LHCN-M2 (cell line): Measurements from ENCODE around the gene ELAC2. TPM values are rescaled to one million over a fixed set of nuclear protein-coding genes. Genes with fewer than 3 reads are reported as not detected.

Experiments
- DNase-seq: peaks from one replicate; pipeline ENCODE4 v3.0.0-alpha.2; 2012; ENCODE audit warnings: low read depth
- polyA plus RNA-seq: library from polyadenylated mRNA; unstranded; fragments of >200 nt; gene quantifications from one replicate; pipeline ENCODE4 v1.2.1, GENCODE V29; 2012; ENCODE audit warnings: missing spikeins
- total RNA-seq: library from RNA; depleted of rRNA; stranded (reverse); fragments of >200 nt; gene quantifications from 2 replicates; pipeline ENCODE4 v1.2.3, GENCODE V29; 2014; rRNA removed

The ELAC2 gene, protein sequence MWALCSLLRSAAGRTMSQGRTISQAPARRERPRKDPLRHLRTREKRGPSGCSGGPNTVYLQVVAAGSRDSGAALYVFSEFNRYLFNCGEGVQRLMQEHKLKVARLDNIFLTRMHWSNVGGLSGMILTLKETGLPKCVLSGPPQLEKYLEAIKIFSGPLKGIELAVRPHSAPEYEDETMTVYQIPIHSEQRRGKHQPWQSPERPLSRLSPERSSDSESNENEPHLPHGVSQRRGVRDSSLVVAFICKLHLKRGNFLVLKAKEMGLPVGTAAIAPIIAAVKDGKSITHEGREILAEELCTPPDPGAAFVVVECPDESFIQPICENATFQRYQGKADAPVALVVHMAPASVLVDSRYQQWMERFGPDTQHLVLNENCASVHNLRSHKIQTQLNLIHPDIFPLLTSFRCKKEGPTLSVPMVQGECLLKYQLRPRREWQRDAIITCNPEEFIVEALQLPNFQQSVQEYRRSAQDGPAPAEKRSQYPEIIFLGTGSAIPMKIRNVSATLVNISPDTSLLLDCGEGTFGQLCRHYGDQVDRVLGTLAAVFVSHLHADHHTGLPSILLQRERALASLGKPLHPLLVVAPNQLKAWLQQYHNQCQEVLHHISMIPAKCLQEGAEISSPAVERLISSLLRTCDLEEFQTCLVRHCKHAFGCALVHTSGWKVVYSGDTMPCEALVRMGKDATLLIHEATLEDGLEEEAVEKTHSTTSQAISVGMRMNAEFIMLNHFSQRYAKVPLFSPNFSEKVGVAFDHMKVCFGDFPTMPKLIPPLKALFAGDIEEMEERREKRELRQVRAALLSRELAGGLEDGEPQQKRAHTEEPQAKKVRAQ
- 82.1 and 82.8 TPM in 2 replicates for total RNA-seq
- polyA plus RNA-seq, result 47.3 TPM

DNA sequence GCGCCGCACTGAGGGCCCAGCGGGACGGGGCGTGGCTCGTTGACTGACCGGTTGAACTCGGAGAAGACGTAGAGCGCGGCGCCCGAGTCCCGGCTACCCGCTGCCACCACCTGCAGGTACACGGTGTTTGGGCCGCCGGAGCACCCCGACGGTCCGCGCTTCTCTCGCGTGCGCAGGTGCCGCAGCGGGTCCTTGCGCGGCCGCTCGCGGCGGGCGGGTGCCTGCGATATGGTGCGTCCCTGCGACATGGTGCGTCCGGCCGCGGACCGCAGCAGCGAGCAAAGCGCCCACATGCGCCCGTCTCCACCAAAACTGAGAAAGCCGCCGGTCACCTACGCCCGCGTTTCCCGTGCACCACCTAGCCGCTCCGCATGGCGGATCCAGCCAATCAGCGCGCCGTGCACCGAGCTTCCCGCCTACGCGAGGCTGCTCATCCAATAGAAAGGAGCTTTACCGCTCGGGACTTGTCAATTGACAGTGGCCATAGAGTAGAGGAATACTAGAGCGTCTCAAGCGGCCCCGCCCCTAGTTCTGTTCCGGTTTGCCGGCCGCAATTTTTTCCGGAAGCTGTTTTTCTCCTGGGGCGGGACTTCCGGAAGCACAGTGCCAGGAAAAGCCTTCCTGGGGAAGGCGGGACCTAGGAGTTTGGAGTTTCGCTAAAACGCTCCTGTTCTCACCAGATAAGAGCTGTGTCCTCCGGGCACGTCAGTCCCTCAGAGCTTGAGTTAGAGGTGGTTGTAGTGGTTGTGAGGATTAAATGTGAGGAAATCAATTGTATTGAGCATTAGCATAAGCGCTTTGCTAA, at the start of gene ELAC2:
ELAC2 (minus strand) TSS at position 373 of the 805 bp plus-strand sequence; CDS start at position 293, 80 bp downstream.
- DNase-seq, result peak; percentile 98

DNA sequence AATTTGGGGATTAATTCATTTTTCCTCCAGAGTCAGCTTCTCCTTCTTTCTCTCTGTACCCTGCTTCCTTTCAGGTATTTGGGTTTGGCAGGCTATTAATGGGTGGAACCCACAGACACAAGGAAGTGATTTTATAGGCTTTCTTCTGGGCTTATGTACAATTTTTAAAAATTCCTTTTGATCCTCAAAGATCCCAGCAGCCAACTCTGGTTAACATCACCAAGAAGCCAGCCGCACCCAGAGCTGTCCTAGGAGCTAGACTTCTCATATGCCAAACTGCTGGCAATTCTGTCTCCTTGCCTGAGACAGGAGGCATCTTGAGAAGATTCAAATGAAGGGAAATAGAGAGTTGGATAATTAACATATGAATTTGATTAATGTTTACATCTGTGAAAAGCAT, 47.2 kb upstream of the ELAC2 start:
- no peak for DNase-seq

DNA sequence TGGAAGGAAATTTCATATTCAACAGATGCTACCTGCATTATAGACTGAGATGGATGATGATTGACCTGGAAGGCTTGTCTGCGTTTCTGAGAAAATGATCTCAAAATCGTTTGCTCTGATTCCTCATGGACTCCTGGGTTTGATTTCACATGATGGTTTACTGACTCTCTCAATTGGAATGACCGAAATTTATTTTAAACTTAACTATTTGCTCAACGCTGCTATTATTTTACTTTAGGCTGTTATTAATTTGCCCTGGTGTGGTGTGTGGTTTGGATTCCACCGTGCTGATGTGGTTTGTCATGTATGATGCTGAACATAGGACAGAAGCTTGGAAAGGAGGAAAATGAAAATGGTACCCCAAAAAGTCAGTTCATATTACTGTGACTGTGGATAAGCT, 37.3 kb upstream of the ELAC2 start:
- DNase-seq, result no peak

DNA sequence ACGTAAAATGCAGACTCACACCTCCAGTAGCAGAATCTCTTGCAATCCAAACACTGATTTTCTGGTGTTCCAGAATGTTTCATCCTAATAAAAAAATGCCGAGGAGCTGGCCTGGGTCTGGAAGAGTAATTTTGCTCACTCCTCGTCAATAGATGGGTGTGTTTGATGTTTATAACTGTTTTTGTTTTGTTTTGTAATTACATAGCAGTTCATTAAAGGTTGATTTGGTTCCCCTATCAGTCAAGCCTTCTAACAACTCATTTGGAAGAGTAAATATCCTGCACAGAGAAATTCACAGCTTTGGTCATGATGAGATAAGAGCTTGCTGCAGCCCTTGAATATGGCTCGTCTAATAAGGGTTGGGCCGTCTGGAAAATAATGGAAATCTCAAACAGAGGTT, 36.8 kb upstream of the ELAC2 start:
- no peak for DNase-seq

DNA sequence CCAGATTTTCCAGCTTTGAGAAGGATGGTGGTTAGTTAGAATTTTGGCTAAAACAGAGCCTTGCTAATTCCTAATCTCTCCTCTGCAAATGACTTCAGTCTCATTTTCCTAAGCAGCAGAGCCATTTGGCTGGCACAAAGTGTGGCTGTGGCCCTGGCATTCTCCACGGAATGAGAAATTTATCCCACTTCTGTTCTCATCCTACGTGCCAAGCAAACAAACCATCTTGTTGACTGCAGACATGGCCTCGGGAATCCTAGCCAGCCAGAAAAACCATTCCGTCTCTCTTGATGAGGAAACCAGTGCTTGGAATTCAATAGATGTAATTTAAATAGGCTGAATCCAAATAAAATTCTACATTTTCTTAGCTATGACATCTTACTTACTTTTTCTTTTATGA, 34.1 kb upstream of the ELAC2 start:
- no peak for DNase-seq

DNA sequence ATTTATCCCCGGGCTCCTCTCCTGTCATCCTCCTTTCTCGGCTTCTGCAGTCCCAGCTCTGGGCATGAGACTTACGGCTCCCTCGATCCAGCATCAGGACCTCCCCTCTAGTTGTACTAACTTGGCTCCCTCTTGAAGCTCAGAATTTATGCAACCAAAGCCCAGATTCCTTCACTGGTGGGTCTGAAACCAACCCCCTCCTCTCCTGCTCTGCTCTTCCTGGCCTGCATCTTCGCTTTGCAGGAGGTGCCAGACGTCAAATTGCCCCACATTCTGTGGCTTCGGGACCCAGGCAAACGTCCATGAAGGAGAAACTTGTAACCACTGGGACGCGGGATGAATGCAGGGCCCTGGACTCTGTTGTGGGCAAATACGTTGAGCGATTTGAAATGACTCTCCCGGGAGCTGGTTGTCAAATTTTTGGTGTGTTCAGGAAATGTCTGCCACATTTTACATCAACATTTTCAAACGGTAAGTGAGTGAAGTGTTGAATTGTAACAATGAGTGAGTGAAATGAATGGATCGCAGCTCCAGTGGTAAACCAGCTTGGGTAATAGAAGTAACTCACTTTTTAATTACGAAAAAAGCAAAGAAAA, 29.3 kb upstream of the ELAC2 start:
- DNase-seq, result no peak

DNA sequence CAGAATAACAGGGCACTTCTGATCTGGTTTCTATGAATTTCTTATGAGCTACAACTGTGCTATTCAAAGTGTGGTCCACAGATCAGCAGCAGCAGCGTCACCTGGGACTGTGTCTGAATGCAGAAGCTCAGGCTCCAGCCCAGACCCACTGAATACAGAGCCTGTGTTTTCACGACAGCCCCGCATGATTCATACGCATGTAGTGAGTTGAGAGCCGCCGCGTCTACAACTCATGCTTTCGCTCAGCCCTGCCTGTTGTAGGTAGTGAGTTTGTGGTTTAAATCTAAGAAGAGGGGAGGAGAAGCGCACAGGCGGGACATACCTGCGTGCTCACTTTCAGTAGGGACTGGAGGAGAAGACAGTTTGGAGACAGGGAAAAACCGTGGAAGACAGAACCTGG, 28.5 kb upstream of the ELAC2 start:
- DNase-seq, result no peak

DNA sequence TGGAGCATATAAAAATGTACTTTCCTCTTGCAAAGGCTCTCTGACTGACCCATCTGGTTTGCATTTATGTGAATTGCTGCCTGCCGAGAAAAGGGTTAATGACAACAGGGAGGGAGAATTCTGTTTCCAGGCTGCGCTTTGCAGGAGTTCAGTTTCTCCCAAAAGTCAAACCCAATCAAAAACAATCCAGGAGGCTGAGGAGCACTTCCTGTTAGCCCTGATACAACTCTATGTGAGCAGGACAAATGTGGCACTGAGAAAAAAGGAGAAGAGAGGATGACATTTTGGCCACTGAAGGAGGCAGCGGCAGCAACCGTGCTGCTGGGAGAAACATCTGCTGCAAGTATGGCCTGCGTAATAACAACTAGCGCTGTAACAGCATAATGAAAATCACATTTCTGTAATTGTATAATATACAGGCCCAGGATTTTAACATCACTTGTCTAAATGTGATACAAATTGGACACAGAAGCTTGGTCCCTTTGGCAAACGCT, 26.8 kb upstream of the ELAC2 start:
- no peak for DNase-seq

DNA sequence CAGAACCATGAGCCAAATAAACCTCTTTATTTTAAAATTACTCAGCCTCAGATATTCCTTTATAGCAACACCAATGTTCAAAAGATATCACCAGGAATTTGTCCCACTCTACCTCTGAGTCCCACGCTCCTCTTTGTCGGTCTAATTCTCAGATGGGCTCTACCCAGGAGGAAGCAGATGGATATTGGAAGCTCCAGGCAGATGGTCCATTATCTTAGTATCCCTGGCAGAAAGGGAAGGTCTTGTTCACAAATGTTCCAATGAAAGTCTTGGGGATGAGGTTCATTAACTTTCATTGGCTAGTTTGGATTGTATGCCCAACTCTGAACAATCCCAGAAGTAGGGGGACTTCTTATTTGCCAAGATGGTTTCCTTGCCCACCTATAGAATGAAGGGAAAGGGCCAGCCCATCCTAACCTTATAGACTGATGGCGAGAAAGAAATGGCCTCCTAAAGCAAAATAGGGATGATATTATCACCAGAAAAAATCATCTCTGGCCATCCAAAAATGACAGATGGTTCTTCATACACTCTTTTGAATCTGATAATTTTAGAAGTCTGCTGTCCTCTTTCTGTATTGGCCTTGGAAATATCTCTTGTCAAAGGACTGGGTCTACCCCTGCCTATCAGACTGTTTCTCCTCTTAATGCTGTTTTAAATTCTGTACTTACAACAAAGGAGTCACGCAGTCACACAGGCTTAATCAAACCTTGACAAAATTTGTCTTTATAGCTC, 21.3 kb upstream of the ELAC2 start:
- no peak for DNase-seq

DNA sequence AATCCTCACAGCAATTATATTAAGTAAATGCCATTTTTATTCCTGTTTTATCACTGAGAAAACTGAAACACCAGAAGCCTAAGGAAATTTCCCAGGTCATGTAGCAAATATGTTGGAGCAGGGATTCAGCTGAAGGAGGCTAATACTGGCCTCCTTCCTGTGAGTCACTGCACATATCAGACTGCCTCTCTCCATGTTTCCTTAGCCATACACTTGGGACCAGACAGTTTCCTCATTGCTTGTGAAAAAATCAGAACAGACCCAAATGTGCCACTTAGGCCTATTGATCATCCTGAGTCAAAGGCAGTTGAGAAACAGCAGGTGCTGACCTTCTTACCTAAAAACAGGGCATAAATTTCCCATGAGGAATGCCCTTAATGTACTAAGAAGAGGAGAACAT, 18.9 kb upstream of the ELAC2 start:
- DNase-seq, result no peak

DNA sequence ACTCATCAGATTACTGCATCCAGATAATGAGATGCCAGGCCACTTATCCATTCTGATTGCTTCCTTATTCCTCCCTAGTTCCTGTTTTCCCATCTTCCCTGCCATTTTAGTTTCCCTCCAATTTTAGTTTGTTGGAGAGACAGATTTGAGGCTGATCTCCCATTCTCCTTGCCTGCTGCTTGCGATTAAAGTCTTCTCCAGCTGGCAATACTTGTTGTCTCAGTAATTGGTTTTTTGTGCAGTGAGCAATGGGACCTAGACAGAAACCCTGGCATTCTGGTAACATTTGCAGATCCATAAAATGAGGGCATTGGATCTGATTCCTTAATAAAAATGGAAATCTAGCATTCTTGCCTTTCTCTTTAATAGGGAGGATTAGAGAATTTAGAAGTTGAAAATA, 17.6 kb upstream of the ELAC2 start:
- DNase-seq, result no peak

DNA sequence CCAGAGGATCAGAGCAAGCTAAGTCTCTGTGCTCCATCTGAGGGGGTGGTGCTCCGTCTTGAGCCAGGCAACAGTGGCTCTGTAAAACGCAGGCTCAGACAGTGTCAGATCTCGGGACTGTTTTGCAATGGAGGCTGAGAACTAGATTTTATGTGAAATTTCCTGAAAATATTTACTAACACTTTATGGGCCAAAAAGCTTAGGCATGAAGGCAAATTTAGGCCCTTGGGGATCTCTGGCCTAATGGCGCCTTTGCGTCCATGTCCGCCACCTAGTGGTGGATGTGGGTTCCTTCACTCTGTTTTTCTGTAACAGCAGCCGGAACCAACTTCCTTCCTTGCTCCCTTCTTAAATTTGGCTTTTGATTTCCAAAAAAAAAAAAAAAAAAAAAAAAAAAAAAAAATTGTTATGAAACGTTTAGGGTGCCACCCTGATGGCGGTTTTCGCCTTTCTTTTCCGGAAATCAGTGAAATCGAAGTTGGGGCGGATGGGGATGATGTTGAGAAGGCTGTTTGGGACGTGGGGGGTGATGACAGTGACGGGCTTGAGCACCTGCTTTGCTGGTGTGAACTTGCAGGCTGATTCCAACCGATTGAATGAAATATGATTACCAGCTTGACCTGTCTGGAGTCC, 14.0 kb upstream of the ELAC2 start:
- DNase-seq, result peak; percentile 53

DNA sequence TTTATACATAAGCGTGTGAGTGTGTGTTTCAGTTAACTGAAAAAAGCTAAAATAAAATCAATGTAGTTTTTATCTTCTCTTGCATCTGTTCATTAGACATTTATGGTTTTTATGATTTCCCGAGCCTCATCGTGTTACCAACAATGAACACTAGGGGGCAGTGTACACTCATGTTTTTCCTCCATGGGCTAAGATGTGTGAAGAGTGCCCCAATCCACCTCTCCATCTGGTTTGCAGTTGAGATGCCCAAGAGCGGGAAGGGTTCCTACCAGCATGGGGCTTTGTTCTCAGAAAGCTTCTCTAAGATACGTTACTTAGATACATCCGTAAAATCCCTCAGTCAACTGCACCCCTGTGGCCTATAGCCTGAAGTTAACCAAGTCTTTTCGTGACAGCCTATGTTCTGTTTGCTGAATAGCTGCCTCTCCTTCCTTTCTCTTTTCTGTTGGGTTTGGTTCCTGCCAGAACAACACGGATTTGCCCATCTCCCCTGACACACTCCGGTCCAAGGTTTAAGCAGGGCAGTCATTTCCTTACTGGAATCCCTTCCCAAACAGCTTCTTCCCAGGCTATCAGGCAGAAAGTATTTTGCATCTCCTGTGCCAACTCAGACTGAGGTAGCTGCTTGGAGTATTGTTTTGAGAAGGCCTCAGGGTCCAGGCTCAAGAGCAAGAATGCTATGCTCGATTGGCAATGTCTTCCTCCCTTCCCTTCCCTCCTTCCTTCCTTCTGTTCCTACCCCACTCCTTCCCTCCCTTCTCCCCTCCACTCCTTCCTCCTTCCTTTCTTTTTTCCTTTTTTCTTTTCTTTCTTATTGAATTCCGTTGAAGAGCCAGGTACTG, 12.9 kb upstream of the ELAC2 start:
- DNase-seq, result peak; percentile 57

DNA sequence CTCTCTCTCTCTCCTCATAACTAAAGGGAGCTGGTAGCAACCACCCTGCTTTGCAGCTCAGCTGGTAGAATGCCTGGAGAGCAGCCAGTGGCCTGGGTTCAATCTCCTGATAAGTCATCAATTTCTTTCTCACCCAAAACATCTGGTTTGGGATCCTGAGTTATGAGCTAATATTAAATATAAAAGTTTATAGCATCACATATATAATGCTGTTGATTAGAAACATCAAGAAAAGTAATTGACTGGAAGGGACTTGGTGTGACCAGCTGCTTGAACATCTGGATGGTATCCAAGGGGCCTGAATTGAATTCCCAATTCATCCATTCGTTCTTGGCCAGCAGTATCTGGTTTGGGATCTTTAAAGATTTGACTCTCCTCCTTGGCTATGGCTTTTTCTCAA, 12.2 kb upstream of the ELAC2 start:
- no peak for DNase-seq

DNA sequence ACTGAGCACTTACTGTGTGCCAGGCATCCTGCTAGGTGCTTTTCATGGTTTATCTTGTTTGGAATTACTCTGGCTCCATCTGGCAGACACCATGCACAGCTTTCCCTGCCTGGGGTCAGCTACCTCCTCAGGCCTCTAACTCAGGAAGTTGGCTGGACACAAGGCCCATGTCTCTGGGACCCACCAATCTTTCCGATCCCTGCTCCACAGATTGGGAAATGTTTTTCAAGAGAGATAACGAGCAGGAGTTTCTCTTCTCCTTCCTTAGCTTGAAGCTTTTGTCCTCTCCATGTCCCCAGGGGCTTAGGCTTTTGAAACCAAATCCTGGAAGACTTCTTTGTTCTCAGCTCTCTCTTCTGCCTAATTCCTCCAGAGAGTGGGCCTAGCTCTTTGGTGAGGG, 11.5 kb upstream of the ELAC2 start:
- DNase-seq, result no peak

DNA sequence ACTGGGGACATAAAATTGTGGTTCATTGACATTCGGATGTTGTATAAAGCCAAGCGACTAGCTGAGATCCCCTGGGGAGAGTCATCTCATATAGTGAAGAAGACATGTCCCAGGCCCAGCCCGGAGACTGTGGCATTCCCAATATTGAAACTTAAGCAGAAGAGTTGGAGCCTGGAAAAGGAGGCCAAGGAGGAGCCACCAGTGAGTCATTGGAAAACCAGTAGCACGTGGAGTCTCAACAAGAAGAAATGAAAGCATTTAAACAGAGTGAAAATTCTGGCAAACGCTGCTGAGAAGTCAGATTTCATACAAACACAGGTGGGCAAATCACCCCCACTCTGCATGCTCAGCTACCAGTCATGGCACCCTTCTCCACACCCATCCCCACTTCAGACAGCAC, 9.4 kb upstream of the ELAC2 start:
- DNase-seq, result no peak

DNA sequence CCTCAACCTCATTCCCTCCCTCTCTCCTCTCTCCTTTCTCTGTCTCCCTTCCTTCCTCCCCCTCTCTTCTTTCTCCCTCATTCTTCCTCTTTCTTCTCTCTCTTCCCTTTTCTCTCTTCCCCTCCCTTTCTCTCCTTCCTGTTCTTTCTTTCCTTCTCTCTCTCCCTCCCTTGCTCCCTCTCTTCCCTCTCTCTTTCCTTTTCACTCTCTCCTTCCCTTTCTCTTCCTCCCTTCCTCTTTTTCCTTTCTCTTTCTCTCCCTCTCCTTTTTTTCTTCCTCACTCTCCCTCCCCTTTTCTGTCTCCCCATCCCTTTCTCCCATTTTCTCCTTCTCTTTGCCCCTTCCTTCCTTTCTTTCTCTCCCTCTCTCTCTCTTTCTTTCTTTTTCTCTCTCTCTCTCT, 7.9 kb upstream of the ELAC2 start:
- DNase-seq, result no peak

DNA sequence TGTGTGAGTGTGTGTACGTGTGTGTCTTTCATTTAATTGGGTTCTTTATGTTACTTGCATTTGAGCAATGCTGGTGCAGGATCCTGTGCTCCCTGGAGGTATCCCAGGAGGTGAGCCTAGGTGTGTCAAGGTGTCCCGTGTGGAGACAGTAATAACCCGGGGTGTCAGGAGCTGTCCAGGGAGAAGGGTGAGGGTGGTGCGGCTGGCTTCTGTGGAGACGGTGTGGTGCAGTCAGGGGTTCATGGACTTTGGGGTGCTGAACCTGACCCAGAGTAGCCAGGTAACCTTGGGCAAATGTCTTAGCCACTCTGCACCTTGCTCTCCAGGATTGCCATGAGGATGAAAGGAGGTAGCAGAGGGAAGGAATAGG, 7.4 kb upstream of the ELAC2 start:
- no peak for DNase-seq

DNA sequence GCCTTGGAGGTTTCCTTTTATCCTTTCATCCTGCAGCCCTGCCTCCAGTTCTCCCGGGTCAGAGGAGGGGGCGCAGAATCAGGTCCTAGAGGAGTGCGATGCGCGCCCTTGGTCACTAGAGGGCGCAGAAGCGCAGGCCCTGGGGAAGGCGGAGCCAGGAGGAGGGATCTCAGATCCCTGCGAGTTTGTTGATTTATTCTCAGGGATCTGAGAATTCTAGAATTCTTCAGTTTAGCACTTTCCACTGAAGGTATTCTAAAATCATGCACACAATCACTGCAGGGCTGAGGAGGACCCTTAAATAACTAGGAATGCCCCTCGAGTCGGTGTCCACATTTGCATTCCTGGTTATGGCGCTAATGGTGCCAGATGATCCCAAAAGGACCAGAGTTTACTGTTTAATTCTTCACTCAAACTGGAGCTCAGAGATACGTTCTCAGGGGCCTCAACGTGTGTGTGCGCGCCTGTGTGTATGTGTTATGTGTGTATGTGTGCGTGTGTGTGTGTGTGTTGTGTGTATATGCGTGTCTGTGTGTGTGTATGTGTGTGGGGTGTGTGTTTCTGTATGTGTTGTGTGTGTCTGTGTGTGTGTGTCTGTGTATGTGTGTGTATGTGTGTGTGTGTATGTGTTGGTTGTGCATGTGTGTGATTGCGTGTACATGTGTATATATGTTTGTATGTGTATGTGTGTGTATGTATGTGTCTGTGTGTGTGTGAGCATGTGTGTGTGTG, 6.9 kb upstream of the ELAC2 start:
- DNase-seq, result peak; percentile 49
